SK-N-SH treated with all-trans-retinoic acid at 6 μM for 48 hours (cell line): ENCODE results near the gene UBE3C.

ENCODE experiments used
- ATAC-seq: fragments of 200-7000 bp; cut with Tn5 transposase; 3 replicates; pipeline ENCODE4 v1.9.1; 2020; ENCODE audit warnings: mild to moderate bottlenecking, moderate library complexity
- ARNTL ChIP-seq: fragments of 450-650 bp; formaldehyde crosslinking; IDR thresholded peaks from 2 replicates; pipeline ENCODE4 v1.5.0; 2020; ENCODE audit warnings: low read depth, mild to moderate bottlenecking, moderate library complexity, borderline replicate concordance
- BACH2 ChIP-seq: fragments of 250-450 bp; sonication (Bioruptor Pico); IDR thresholded peaks from 2 replicates; pipeline ENCODE4 v1.9.0; 2021; ENCODE audit warnings: mild to moderate bottlenecking, borderline replicate concordance
- CREB5 ChIP-seq: fragments of 250-450 bp; sonication (Bioruptor Pico); IDR thresholded peaks from 2 replicates; pipeline ENCODE4 v1.5.1; 2020; ENCODE audit warnings: low read depth, mild to moderate bottlenecking, moderate library complexity
- CSDC2 ChIP-seq: fragments of 250-450 bp; sonication (Bioruptor Pico); IDR thresholded peaks from 2 replicates; pipeline ENCODE4 v1.5.0; 2020; ENCODE audit warnings: mild to moderate bottlenecking, moderate library complexity
- GLIS3 ChIP-seq: fragments of 250-450 bp; sonication (Bioruptor Pico); IDR thresholded peaks from 2 replicates; pipeline ENCODE4 v1.5.0; 2020; ENCODE audit warnings: mild to moderate bottlenecking, moderate library complexity
- ISL1 ChIP-seq: fragments of 250-450 bp; sonication (Bioruptor Pico); IDR thresholded peaks from 2 replicates; pipeline ENCODE4 v2.1.2; 2022; ENCODE audit warnings: mild to moderate bottlenecking, moderate library complexity
- OSR1 ChIP-seq: fragments of 250-450 bp; sonication (Bioruptor Pico); IDR thresholded peaks from 2 replicates; pipeline ENCODE4 v1.8.0; 2022; ENCODE audit warnings: moderate library complexity, mild to moderate bottlenecking, inconsistent platforms
- PPARA ChIP-seq: fragments of 250-450 bp; sonication (Bioruptor Pico); IDR thresholded peaks from 2 replicates; pipeline ENCODE4 v1.5.0; 2020; ENCODE audit warnings: mild to moderate bottlenecking, borderline replicate concordance
- RARB ChIP-seq: fragments of 250-450 bp; sonication (Bioruptor Pico); IDR thresholded peaks from 2 replicates; pipeline ENCODE4 v1.8.0; 2021; ENCODE audit warnings: mild to moderate bottlenecking, moderate library complexity
- SNAI2 ChIP-seq: fragments of 250-450 bp; sonication (Bioruptor Pico); IDR thresholded peaks from 2 replicates; pipeline ENCODE4 v1.5.0; 2020; ENCODE audit warnings: mild to moderate bottlenecking, moderate library complexity
- TCF4 ChIP-seq: fragments of 250-450 bp; sonication (Bioruptor Pico); IDR thresholded peaks from 2 replicates; pipeline ENCODE4 v1.8.0; 2021; ENCODE audit warnings: mild to moderate bottlenecking, moderate library complexity, borderline replicate concordance
- TOX ChIP-seq: fragments of 250-450 bp; sonication (Bioruptor Pico); IDR thresholded peaks from 2 replicates; pipeline ENCODE4 v1.8.0; 2021; ENCODE audit warnings: mild to moderate bottlenecking, moderate library complexity, borderline replicate concordance
- TSHZ2 ChIP-seq: fragments of 250-450 bp; sonication (Bioruptor Pico); IDR thresholded peaks from 2 replicates; pipeline ENCODE4 v1.5.0; 2020; ENCODE audit warnings: mild to moderate bottlenecking, moderate library complexity
- ZC3H10 ChIP-seq: fragments of 250-450 bp; sonication (Bioruptor Pico); IDR thresholded peaks from 2 replicates; pipeline ENCODE4 v1.5.1; 2021; ENCODE audit warnings: mild to moderate bottlenecking, moderate library complexity
- ZFP3 ChIP-seq: fragments of 250-450 bp; sonication (Bioruptor Pico); IDR thresholded peaks from 2 replicates; pipeline ENCODE4 v1.5.0; 2020; ENCODE audit warnings: mild to moderate bottlenecking, moderate library complexity
- ZFP30 ChIP-seq: fragments of 450-650 bp; formaldehyde crosslinking; IDR thresholded peaks from 2 replicates; pipeline ENCODE4 v1.5.0; 2022; ENCODE audit warnings: mild to moderate bottlenecking, moderate library complexity
- ZNF565 ChIP-seq: fragments of 450-650 bp; formaldehyde crosslinking; conservative IDR thresholded peaks from 2 replicates; pipeline ENCODE4 v1.5.0; 2020; ENCODE audit warnings: low read depth, mild to moderate bottlenecking, moderate library complexity
- ZNF70 ChIP-seq: fragments of 450-650 bp; formaldehyde crosslinking; IDR thresholded peaks from 2 replicates; pipeline ENCODE4 v1.5.0; 2020; ENCODE audit warnings: mild to moderate bottlenecking, moderate library complexity
- ZNF8 ChIP-seq: fragments of 450-650 bp; formaldehyde crosslinking; IDR thresholded peaks from 2 replicates; pipeline ENCODE4 v1.5.0; 2020; ENCODE audit warnings: mild to moderate bottlenecking, moderate library complexity
- TF ChIP-seq, protein P1 (sequence below): fragments of 250-450 bp; sonication (Bioruptor Pico); IDR thresholded peaks from 2 replicates; pipeline ENCODE4 v1.5.1; 2021; ENCODE audit warnings: mild to moderate bottlenecking, moderate library complexity
- TF ChIP-seq, protein P2 (sequence below): fragments of 250-450 bp; sonication (Bioruptor Pico); IDR thresholded peaks from 2 replicates; pipeline ENCODE4 v1.8.0; 2020; ENCODE audit warnings: mild to moderate bottlenecking, moderate library complexity, borderline replicate concordance

UBE3C gene

GRCh38 chr7:157211690-157212089, 73.0 kb downstream of the UBE3C start:
- TF ChIP-seq TCF4 (CRISPR knock-in tag): no peak
- no peak for TF ChIP-seq BACH2 (CRISPR knock-in tag)
- no peak for TF ChIP-seq ARNTL (CRISPR knock-in tag)
- TF ChIP-seq RARB: no peak
- no peak for TF ChIP-seq ZNF565
- no peak for TF ChIP-seq ZC3H10
- TF ChIP-seq CREB5: no peak
- TF ChIP-seq ZFP3 (CRISPR knock-in tag): no peak
- TF ChIP-seq OSR1 (CRISPR knock-in tag): no peak
- TF ChIP-seq ZNF70 (CRISPR knock-in tag): no peak
- TF ChIP-seq ISL1: no peak
- TF ChIP-seq, protein P1, sequence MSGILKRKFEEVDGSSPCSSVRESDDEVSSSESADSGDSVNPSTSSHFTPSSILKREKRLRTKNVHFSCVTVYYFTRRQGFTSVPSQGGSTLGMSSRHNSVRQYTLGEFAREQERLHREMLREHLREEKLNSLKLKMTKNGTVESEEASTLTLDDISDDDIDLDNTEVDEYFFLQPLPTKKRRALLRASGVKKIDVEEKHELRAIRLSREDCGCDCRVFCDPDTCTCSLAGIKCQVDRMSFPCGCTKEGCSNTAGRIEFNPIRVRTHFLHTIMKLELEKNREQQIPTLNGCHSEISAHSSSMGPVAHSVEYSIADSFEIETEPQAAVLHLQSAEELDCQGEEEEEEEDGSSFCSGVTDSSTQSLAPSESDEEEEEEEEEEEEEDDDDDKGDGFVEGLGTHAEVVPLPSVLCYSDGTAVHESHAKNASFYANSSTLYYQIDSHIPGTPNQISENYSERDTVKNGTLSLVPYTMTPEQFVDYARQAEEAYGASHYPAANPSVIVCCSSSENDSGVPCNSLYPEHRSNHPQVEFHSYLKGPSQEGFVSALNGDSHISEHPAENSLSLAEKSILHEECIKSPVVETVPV (CRISPR knock-in tag): no peak
- TF ChIP-seq GLIS3: no peak
- TF ChIP-seq ZNF8: no peak
- no peak for TF ChIP-seq PPARA (CRISPR knock-in tag)
- TF ChIP-seq SNAI2: no peak
- no peak for TF ChIP-seq TSHZ2 (CRISPR knock-in tag)
- ATAC-seq: no peak; the same call in 2 of the 3 replicates

- TF ChIP-seq BACH2 (CRISPR knock-in tag) (no peak), SNAI2 (no peak), ZFP30 (no peak), OSR1 (CRISPR knock-in tag) (no peak), TCF4 (CRISPR knock-in tag) (no peak), ZNF565 (no peak), TOX (CRISPR knock-in tag) (no peak), PPARA (CRISPR knock-in tag) (no peak), ZNF70 (CRISPR knock-in tag) (no peak), CREB5 (no peak), TSHZ2 (CRISPR knock-in tag) (no peak), CSDC2 (CRISPR knock-in tag) (no peak), ZNF8 (no peak)
- TF ChIP-seq, protein P2, sequence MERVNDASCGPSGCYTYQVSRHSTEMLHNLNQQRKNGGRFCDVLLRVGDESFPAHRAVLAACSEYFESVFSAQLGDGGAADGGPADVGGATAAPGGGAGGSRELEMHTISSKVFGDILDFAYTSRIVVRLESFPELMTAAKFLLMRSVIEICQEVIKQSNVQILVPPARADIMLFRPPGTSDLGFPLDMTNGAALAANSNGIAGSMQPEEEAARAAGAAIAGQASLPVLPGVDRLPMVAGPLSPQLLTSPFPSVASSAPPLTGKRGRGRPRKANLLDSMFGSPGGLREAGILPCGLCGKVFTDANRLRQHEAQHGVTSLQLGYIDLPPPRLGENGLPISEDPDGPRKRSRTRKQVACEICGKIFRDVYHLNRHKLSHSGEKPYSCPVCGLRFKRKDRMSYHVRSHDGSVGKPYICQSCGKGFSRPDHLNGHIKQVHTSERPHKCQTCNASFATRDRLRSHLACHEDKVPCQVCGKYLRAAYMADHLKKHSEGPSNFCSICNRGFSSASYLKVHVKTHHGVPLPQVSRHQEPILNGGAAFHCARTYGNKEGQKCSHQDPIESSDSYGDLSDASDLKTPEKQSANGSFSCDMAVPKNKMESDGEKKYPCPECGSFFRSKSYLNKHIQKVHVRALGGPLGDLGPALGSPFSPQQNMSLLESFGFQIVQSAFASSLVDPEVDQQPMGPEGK (CRISPR knock-in tag): no peak
These were observed 80.4 kb downstream of the UBE3C start for GRCh38 chr7:157219154-157219553.

More at GRCh38 chr7:157219154-157219553, 80.4 kb downstream of the UBE3C start:
- no peak for ATAC-seq
